ENCODE results near the gene PAK1. TPM values are rescaled to one million over a fixed set of nuclear protein-coding genes. Genes with fewer than 3 reads are reported as not detected.

Gene PAK1
- total and polyA plus RNA-seq, 9 of the 15 experiments (the other 6 are each of a cell fraction or from before 2014, with no cell fraction given): 0.52 to 11.7 (median 1.9) TPM

DNA sequence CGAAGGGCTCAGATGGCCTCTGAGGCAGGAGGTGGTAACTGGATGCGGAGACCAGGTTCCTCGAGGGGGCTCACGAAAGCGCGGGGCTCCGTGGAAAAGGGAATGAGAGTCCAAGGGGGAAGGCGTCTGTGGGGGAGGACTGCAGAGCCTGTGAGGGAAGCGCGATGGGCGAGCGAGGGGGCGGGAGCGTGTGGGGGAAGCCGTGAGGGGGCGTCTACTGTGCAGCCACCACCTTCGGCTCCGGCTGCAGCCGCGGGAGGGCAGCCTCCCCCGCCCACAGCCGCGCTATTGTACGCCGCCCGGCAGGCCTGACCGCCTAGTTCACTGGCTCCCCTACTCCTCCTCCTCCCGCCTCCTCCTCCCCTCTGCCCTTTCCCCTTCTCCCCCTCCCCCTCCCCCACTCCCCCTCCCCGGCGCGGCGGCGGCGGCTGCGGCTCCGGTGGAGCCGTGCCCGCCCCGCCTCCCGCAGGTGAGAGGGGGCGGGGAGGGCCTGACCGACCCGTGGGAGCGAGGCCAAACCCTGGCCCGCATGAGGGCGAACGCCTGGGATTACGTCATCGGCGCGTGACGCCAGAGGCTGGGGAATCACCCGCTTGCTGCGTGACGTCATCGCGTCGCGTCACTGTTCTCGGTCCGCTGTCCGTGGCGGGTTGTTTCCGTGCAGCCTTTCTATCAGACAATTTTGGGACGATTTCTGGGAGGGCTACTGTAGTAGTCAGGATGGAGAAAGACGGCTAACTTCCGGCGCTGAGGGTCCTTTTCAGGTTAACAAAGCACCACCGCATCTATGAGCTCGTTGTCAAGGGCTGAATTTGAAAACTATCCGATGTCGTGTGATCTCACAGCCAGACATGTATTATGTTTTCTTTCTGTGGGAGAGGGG lies at the start of gene PAK1 (continued):
- TF ChIP-seq, protein P1, sequence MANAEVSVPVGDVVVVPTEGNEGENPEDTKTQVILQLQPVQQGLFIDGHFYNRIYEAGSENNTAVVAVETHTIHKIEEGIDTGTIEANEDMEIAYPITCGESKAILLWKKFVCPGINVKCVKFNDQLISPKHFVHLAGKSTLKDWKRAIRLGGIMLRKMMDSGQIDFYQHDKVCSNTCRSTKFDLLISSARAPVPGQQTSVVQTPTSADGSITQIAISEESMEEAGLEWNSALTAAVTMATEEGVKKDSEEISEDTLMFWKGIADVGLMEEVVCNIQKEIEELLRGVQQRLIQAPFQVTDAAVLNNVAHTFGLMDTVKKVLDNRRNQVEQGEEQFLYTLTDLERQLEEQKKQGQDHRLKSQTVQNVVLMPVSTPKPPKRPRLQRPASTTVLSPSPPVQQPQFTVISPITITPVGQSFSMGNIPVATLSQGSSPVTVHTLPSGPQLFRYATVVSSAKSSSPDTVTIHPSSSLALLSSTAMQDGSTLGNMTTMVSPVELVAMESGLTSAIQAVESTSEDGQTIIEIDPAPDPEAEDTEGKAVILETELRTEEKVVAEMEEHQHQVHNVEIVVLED (CRISPR knock-in tag; IDR thresholded peaks at IDR 0.05): peak; percentile 72
- TF ChIP-seq SIN3B (IDR thresholded peaks at IDR 0.05; ENCODE audit: low read depth): no peak
- TF ChIP-seq, protein P2, sequence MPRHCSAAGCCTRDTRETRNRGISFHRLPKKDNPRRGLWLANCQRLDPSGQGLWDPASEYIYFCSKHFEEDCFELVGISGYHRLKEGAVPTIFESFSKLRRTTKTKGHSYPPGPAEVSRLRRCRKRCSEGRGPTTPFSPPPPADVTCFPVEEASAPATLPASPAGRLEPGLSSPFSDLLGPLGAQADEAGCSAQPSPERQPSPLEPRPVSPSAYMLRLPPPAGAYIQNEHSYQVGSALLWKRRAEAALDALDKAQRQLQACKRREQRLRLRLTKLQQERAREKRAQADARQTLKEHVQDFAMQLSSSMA (CRISPR knock-in tag; IDR thresholded peaks at IDR 0.05): no peak
- TF ChIP-seq KHSRP (IDR thresholded peaks at IDR 0.05): peak; percentile 98
- peak; percentile 67; the same call in 1 of the 2 replicates for TF ChIP-seq ZBTB7A (IDR thresholded peaks at IDR 0.05; ENCODE audit: borderline replicate concordance, control insufficient read depth, low read depth, low read length)
- TF ChIP-seq, protein P3, sequence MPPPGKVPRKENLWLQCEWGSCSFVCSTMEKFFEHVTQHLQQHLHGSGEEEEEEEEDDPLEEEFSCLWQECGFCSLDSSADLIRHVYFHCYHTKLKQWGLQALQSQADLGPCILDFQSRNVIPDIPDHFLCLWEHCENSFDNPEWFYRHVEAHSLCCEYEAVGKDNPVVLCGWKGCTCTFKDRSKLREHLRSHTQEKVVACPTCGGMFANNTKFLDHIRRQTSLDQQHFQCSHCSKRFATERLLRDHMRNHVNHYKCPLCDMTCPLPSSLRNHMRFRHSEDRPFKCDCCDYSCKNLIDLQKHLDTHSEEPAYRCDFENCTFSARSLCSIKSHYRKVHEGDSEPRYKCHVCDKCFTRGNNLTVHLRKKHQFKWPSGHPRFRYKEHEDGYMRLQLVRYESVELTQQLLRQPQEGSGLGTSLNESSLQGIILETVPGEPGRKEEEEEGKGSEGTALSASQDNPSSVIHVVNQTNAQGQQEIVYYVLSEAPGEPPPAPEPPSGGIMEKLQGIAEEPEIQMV (tag; conservative IDR thresholded peaks at IDR 0.05; ENCODE audit: low read depth): peak; percentile 92
- TF ChIP-seq XRCC4 (IDR thresholded peaks at IDR 0.05; ENCODE audit: extremely low read depth, insufficient read depth, insufficient read length): no peak
- TF ChIP-seq SP2 (IDR thresholded peaks at IDR 0.05; ENCODE audit: extremely low read depth, low read depth, low read length, poor library complexity, severe bottlenecking): no peak
- TF ChIP-seq RBM22 (IDR thresholded peaks at IDR 0.05; ENCODE audit: low read depth, low read length, poor library complexity, severe bottlenecking): no peak
- TF ChIP-seq, protein P4, sequence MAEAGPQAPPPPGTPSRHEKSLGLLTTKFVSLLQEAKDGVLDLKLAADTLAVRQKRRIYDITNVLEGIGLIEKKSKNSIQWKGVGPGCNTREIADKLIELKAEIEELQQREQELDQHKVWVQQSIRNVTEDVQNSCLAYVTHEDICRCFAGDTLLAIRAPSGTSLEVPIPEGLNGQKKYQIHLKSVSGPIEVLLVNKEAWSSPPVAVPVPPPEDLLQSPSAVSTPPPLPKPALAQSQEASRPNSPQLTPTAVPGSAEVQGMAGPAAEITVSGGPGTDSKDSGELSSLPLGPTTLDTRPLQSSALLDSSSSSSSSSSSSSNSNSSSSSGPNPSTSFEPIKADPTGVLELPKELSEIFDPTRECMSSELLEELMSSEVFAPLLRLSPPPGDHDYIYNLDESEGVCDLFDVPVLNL (CRISPR knock-in tag; IDR thresholded peaks at IDR 0.05; ENCODE audit: low read depth): no peak
- no peak for TF ChIP-seq HCFC1 (IDR thresholded peaks at IDR 0.05; ENCODE audit: low read depth, low read length)
- no peak for TF ChIP-seq HDAC8 (tag; IDR thresholded peaks at IDR 0.05)
- no peak for TF ChIP-seq ZNF174 (CRISPR knock-in tag; IDR thresholded peaks at IDR 0.05)
- TF ChIP-seq NFIC (IDR thresholded peaks at IDR 0.05): peak; percentile 67
- TF ChIP-seq CREM (IDR thresholded peaks at IDR 0.05; ENCODE audit: low read depth): peak; percentile 100
- TF ChIP-seq BRD9 (IDR thresholded peaks at IDR 0.05; ENCODE audit: low read depth, partially characterized antibody): no peak
- no peak for TF ChIP-seq ZEB2 (IDR thresholded peaks at IDR 0.05)
- TF ChIP-seq PCBP1 (IDR thresholded peaks at IDR 0.05; ENCODE audit: low read depth, low read length, poor library complexity, severe bottlenecking): peak; percentile 95
- peak; percentile 44; the same call in 1 of the 2 replicates for TF ChIP-seq FOXP1 (CRISPR knock-in tag; IDR thresholded peaks at IDR 0.05)
- peak; percentile 68 for TF ChIP-seq POLR2G (IDR thresholded peaks at IDR 0.05; ENCODE audit: low read depth, low read length)
